Neural progenitor cell (in vitro differentiated cells): Measurements from ENCODE around the gene SEC16A. TPM values are rescaled to one million over a fixed set of nuclear protein-coding genes. Genes with fewer than 3 reads are reported as not detected.

Experiments used
- DNase-seq: peaks from one replicate; pipeline ENCODE4 v3.0.0-alpha.2; 2016; ENCODE audit warnings: low spot score
- H2AFZ ChIP-seq: fragments of 200-600 bp; sonication (generic); replicated peaks from 2 replicates; pipeline ENCODE4 v1.6.1; 2016; ENCODE audit warnings: antibody characterized with exemption
- H3F3A ChIP-seq: fragments of 200-600 bp; sonication (generic); 2 replicates; pipeline ENCODE4 v1.6.1; 2016; ENCODE audit warnings: antibody characterized with exemption, low read depth
- H3K27ac ChIP-seq: fragments of 200-600 bp; sonication (generic); 2 replicates; pipeline ENCODE4 v1.5.1; 2016; ENCODE audit warnings: mild to moderate bottlenecking
- H3K27me3 ChIP-seq: fragments of 200-600 bp; sonication (generic); 2 replicates; pipeline ENCODE4 v1.6.1; 2016; ENCODE audit warnings: mild to moderate bottlenecking, moderate library complexity
- H3K36me3 ChIP-seq: fragments of 200-600 bp; sonication (generic); 2 replicates; pipeline ENCODE4 v1.5.1; 2016
- H3K4me1 ChIP-seq: fragments of 200-600 bp; sonication (generic); 2 replicates; pipeline ENCODE4 v1.6.1; 2016; ENCODE audit warnings: mixed run types
- H3K4me2 ChIP-seq: fragments of 200-600 bp; sonication (generic); 2 replicates; pipeline ENCODE4 v1.6.1; 2016
- H3K4me3 ChIP-seq: fragments of 200-600 bp; sonication (generic); 2 replicates; pipeline ENCODE4 v1.5.1; 2016
- H3K79me2 ChIP-seq: fragments of 200-600 bp; sonication (generic); 2 replicates; pipeline ENCODE4 v1.6.1; 2016; ENCODE audit warnings: low read depth
- H3K9ac ChIP-seq: fragments of 200-600 bp; sonication (generic); 2 replicates; pipeline ENCODE4 v1.6.1; 2016
- H3K9me3 ChIP-seq: fragments of 200-600 bp; sonication (generic); 2 replicates; pipeline ENCODE4 v1.5.1; 2016; ENCODE audit warnings: low read depth
- H4K20me1 ChIP-seq: fragments of 200-600 bp; sonication (generic); 2 replicates; pipeline ENCODE4 v1.6.1; 2016; ENCODE audit warnings: low read depth
- H3K27ac Mint-ChIP-seq: 3 replicates; pipeline ENCODE4 v1.8.0; 2021; ENCODE audit warnings: mixed read lengths
- H3K27me3 Mint-ChIP-seq: 2 replicates; pipeline ENCODE4 v1.8.0; 2022; ENCODE audit warnings: low read depth, mild to moderate bottlenecking, inconsistent platforms, moderate library complexity, mixed read lengths; ENCODE audit not compliant: insufficient read depth
- H3K36me3 Mint-ChIP-seq: 3 replicates; pipeline ENCODE4 v1.8.0; 2021; ENCODE audit warnings: mixed read lengths
- H3K4me1 Mint-ChIP-seq: 3 replicates; pipeline ENCODE4 v1.8.0; 2021; ENCODE audit warnings: mixed read lengths
- H3K4me3 Mint-ChIP-seq: 3 replicates; pipeline ENCODE4 v1.8.0; 2021; ENCODE audit warnings: mild to moderate bottlenecking, moderate library complexity, mixed read lengths
- H3K9me3 Mint-ChIP-seq: 3 replicates; pipeline ENCODE4 v1.8.0; 2020; ENCODE audit warnings: mixed read lengths
- CTCF ChIP-seq: fragments of 200-600 bp; sonication (generic); IDR thresholded peaks from 2 replicates; pipeline ENCODE4 v1.5.1; 2017; ENCODE audit warnings: antibody characterized with exemption, mild to moderate bottlenecking
- EZH2 ChIP-seq: fragments of 200-600 bp; sonication (generic); IDR thresholded peaks from 2 replicates; pipeline ENCODE4 v1.6.1; 2017; ENCODE audit warnings: antibody characterized with exemption, mild to moderate bottlenecking, moderate library complexity
- EZH2phosphoT487 ChIP-seq: fragments of 200-600 bp; sonication (generic); IDR thresholded peaks from 2 replicates; pipeline ENCODE4 v1.6.1; 2017; ENCODE audit warnings: antibody characterized with exemption
- total RNA-seq: library from RNA; depleted of rRNA; stranded (reverse); fragments of >200 nt; gene quantifications from 2 replicates; pipeline ENCODE4 v1.2.3, GENCODE V29; 2015; ENCODE audit warnings: low replicate concordance

SEC16A gene
- total RNA-seq, 1 donor from 2014 or later = 16.8 TPM

GRCh38 chr9:136437839-136438547 lies 44.8 kb downstream of the SEC16A start:
- H3K27me3 ChIP-seq = no peaks in the 10 kb centered on the region
- H3F3A ChIP-seq = peaks cover 22% of the 10 kb centered on the region
- H3K4me1 ChIP-seq = peaks cover 9% of the 10 kb centered on the region
- no peaks in the 10 kb centered on the region for H3K36me3 ChIP-seq
- DNase-seq = no peak
- Mint-ChIP-seq H3K4me3 (peak overlapping the region; percentile 90), H3K9me3 (no peaks in the 10 kb centered on the region), H3K27ac (peak overlapping the region; percentile 57), H3K27me3 (peaks cover 19% of the 10 kb centered on the region), H3K4me1 (peaks cover 22% of the 10 kb centered on the region), H3K36me3 (peaks cover 17% of the 10 kb centered on the region)
- H3K9ac ChIP-seq = peak overlapping the region; percentile 86
- H3K79me2 ChIP-seq = peaks cover 48% of the 10 kb centered on the region
- no peak overlapping the region for H2AFZ ChIP-seq
- H4K20me1 ChIP-seq = peaks cover 59% of the 10 kb centered on the region
- H3K9me3 ChIP-seq = no peaks in the 10 kb centered on the region
- peak overlapping the region; percentile 99 for H3K4me3 ChIP-seq
- peak overlapping the region; percentile 98 for H3K4me2 ChIP-seq
- H3K27ac ChIP-seq = no peak overlapping the region
- TF ChIP-seq EZH2phosphoT487 (no peak), CTCF (no peak), EZH2 (no peak)

GRCh38 chr9:136437430-136437829 lies 45.4 kb downstream of the SEC16A start:
- Mint-ChIP-seq H3K9me3 (no peaks in the 10 kb centered on the region), H3K36me3 (peaks cover 13% of the 10 kb centered on the region), H3K27ac (no peak overlapping the region), H3K27me3 (peaks cover 16% of the 10 kb centered on the region), H3K4me3 (peak overlapping the region; percentile 90), H3K4me1 (peaks cover 22% of the 10 kb centered on the region)
- no peak overlapping the region for H2AFZ ChIP-seq
- H3K4me3 ChIP-seq = peak overlapping the region; percentile 99
- TF ChIP-seq CTCF (no peak), EZH2 (no peak), EZH2phosphoT487 (no peak)
- H3K4me1 ChIP-seq = peaks cover 9% of the 10 kb centered on the region
- H3K36me3 ChIP-seq = no peaks in the 10 kb centered on the region
- peaks cover 22% of the 10 kb centered on the region for H3F3A ChIP-seq
- DNase-seq = no peak
- H3K4me2 ChIP-seq = peak overlapping the region; percentile 98
- H3K79me2 ChIP-seq = peaks cover 48% of the 10 kb centered on the region
- no peak overlapping the region for H3K27ac ChIP-seq
- H4K20me1 ChIP-seq = peaks cover 58% of the 10 kb centered on the region
- no peak overlapping the region for H3K9ac ChIP-seq
- no peaks in the 10 kb centered on the region for H3K27me3 ChIP-seq
- H3K9me3 ChIP-seq = no peaks in the 10 kb centered on the region

- Mint-ChIP-seq H3K4me3 (peak overlapping the region; percentile 90), H3K27ac (peak overlapping the region; percentile 30), H3K9me3 (no peaks in the 10 kb centered on the region), H3K36me3 (peaks cover 11% of the 10 kb centered on the region), H3K27me3 (peaks cover 13% of the 10 kb centered on the region), H3K4me1 (peaks cover 22% of the 10 kb centered on the region)
- Histone ChIP-seq H3K4me1 (peaks cover 9% of the 10 kb centered on the region), H3K9ac (no peak overlapping the region), H3K27me3 (no peaks in the 10 kb centered on the region), H3K27ac (no peak overlapping the region), H3K4me3 (no peak overlapping the region), H3K9me3 (no peaks in the 10 kb centered on the region), H2AFZ (no peak overlapping the region), H4K20me1 (peaks cover 58% of the 10 kb centered on the region), H3F3A (peaks cover 13% of the 10 kb centered on the region), H3K4me2 (no peak overlapping the region), H3K36me3 (no peaks in the 10 kb centered on the region), H3K79me2 (peaks cover 48% of the 10 kb centered on the region)
- TF ChIP-seq EZH2 = no peak
- no peak for TF ChIP-seq EZH2phosphoT487
- no peak for TF ChIP-seq CTCF
- no peak for DNase-seq
Observed at GRCh38 chr9:136436055-136436634, 46.7 kb downstream of the SEC16A start.
